AG04449 (cell line): ENCODE results near the gene RBM23.

ENCODE experiments used
- CTCF ChIA-PET: fragments of 350-600 bp; formaldehyde crosslinking; extraction: SDS; loops from one replicate; lab custom pipeline; 2021; ENCODE audit warnings: antibody characterized with exemption; lab: Yijun Ruan, JAX
- POLR2A ChIA-PET: fragments of 400-600, 350-600 bp; formaldehyde crosslinking; extraction: SDS; loops from one replicate; lab custom pipeline; 2020; ENCODE audit warnings: antibody characterized with exemption, inconsistent platforms; lab: Yijun Ruan, JAX
- DNase-seq: peaks from one replicate; pipeline ENCODE4 v3.0.0-alpha.2; 2010; ENCODE audit warnings: low read depth, low spot score
- H3K4me3 ChIP-seq: 2 replicates; pipeline ENCODE4 v1.5.1; 2011; ENCODE audit warnings: low read depth, mild to moderate bottlenecking, control low read depth, low read length
- TF ChIP-seq, protein P1 (sequence below): IDR thresholded peaks from one replicate; pipeline ENCODE4 v1.5.1; 2011; ENCODE audit warnings: mild to moderate bottlenecking, moderate library complexity, low read length, control low read depth, inconsistent platforms; ENCODE audit not compliant: insufficient read depth; ENCODE audit errors: missing control alignments

Gene RBM23

DNA sequence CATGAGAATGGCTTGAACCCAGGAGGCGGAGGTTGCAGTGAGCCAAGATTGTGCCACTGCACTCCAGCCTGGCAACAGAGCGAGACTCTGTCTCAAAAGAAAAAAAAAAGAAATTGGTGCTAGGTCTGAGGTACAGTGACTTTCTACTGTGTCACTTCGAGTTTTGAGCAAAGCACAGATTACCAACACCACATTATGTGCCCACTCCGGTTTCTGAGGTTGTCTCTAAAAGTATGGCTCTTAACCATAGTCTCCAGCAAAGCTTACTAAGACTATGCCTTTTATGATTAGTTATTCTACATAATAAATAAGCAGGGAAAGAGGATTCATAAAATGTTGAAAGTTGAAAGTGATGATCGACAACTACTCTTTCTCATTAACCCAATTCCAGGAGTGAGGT is 8.0 kb downstream of the RBM23 start:
- ChIA-PET CTCF (interaction anchor here (0.6 to 4.9 kb wide), 6 partner anchors 9 to 354 kb away, joined by 3 to 32 read pairs (median 4); no protein-coding TSS in a partner anchor), POLR2A (interaction anchor here (0.7 kb wide), 1 partner anchor 21 kb away, joined by 3 read pairs; no protein-coding TSS in a partner anchor)
- no peak for DNase-seq
- TF ChIP-seq, protein P1, sequence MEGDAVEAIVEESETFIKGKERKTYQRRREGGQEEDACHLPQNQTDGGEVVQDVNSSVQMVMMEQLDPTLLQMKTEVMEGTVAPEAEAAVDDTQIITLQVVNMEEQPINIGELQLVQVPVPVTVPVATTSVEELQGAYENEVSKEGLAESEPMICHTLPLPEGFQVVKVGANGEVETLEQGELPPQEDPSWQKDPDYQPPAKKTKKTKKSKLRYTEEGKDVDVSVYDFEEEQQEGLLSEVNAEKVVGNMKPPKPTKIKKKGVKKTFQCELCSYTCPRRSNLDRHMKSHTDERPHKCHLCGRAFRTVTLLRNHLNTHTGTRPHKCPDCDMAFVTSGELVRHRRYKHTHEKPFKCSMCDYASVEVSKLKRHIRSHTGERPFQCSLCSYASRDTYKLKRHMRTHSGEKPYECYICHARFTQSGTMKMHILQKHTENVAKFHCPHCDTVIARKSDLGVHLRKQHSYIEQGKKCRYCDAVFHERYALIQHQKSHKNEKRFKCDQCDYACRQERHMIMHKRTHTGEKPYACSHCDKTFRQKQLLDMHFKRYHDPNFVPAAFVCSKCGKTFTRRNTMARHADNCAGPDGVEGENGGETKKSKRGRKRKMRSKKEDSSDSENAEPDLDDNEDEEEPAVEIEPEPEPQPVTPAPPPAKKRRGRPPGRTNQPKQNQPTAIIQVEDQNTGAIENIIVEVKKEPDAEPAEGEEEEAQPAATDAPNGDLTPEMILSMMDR, result no peak
- H3K4me3 ChIP-seq, result no peak overlapping the region

DNA sequence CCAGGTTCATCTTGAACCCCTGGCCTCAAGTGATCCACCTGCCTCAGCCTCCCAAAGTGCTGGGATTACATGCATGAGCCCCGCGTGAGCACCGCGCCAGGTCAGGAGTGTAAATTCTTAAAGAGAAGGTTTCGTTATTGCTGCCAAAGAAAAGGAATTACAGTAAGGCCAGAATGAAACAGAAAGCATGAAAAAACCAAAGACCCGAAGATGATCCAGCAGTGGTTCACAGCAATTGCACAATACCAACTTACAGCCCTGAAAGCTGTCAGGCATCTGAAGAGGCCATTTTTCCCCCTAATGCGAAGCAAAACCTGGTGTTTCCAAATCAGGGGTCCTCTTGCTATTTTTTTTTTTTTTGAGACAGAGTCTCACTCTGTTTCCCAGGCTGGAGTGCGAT is 10.3 kb downstream of the RBM23 start:
- TF ChIP-seq, protein P1, result no peak
- ChIA-PET CTCF (interaction anchor here (1.0 to 4.9 kb wide), 6 partner anchors 8 to 352 kb away, joined by 3 to 32 read pairs (median 6); no protein-coding TSS in a partner anchor), POLR2A (no interaction called here)
- DNase-seq, result no peak
- H3K4me3 ChIP-seq, result no peak overlapping the region

DNA sequence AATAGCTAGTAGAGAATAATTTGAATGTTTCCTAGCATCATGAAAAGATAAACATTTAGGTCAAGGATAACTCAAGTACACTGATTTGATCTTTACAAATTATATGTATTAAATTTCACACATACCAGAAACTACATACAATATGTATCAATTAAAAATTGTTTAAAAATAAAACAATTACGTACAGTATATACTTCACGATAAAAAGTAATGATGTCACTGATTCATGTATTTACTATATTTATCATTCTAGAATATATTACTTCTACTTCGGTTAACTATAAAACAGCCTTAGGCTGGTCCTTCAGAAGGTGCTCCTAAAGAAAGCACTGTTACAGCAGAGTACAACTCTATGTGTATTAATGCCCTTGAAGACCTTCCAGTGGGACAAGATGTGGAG is 11.5 kb downstream of the RBM23 start:
- CTCF ChIA-PET, result interaction anchor here (0.7 to 4.9 kb wide), 8 partner anchors 7 to 350 kb away, joined by 3 to 32 read pairs (median 6); no protein-coding TSS in a partner anchor
- POLR2A ChIA-PET, result no interaction called here
- no peak for DNase-seq
- no peak overlapping the region for H3K4me3 ChIP-seq
- TF ChIP-seq, protein P1, result no peak

DNA sequence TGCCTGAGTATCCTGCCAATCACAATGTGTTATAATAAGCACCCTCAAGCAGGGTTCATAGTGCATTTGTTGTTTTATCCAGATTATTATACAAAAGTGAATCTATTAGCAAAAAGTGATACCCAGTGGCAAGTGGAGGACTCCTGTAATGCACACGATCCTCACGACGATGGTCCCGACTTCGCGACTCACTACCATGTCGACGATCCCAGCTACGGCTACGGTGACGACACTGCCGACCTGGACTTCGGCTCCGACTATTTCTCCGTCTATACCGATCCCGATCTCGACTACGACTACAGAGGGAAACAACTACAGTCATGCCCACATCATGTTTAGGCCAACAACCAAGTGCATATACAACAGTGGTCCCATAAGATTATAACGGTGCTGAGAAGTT is 12.9 kb downstream of the RBM23 start:
- ChIA-PET POLR2A (no interaction called here), CTCF (interaction anchor here (0.9 kb wide), 1 partner anchor 35 kb away, joined by 3 read pairs; no protein-coding TSS in a partner anchor)
- TF ChIP-seq, protein P1, result no peak
- H3K4me3 ChIP-seq, result no peak overlapping the region
- DNase-seq, result no peak

DNA sequence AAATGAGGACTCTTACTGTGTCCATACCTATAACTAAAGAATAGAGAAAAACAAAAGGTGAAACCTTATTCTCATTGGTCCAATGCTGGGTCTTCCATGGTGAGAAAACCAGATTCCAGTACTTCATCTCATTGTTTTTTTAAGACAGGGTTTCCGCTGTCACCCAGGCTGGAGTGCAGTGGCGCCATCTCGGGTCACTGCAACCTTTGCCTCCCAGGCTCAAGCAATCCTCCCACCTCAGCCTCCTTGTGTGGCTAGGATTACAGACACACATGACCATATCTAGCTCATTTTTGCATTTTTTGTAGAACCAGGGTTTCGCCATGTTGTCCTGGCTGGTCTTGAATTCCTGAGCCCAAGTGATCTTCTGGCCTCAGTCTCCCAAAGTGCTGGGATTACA is 13.3 kb downstream of the RBM23 start:
- H3K4me3 ChIP-seq, result no peak overlapping the region
- POLR2A ChIA-PET, result no interaction called here
- TF ChIP-seq, protein P1, result no peak
- no peak for DNase-seq
- CTCF ChIA-PET, result interaction anchor here (0.6 to 0.9 kb wide), 2 partner anchors 35 to 349 kb away, joined by 3 read pairs; no protein-coding TSS in a partner anchor

DNA sequence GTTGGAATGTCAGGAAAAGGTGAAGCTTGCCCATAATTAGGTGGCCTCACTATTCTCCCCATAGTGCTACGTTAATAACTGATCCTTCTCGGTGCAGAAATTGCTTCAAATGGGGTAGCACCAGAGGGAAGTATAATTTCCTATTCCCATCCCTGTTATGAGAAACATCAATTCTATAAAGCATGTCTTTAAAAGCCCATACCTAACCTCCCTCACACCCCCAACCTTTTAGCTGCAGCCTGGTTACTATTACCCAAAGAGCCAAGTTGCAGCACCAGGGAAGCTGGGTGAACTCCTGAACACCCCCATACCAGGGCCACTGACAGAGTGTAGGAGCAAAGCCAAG is 15.2 kb downstream of the RBM23 start:
- H3K4me3 ChIP-seq, result no peak overlapping the region
- ChIA-PET CTCF (interaction anchor here (0.7 to 12.7 kb wide), 13 partner anchors 14 to 351 kb away, joined by 3 to 164 read pairs (median 54); partner anchors contain the start of genes LRP10, RBM23 and REM2), POLR2A (no interaction called here)
- no peak for DNase-seq
- TF ChIP-seq, protein P1, result no peak
